ENCODE results near the gene SRSF3. TPM values are rescaled to one million over a fixed set of nuclear protein-coding genes. Genes with fewer than 3 reads are reported as not detected.
A peak's percentile ranks its signal among the peaks of the same experiment; 100 is the strongest.

The SRSF3 gene
- polyA plus RNA-seq, 4 donors, result 583 to 634 (median 599) TPM

- DNase-seq (ENCODE audit: low read depth in 4 of 4, low spot score in 3 of 4), result no peak
Measured at GRCh38 chr6:36618366-36619355, 24.5 kb downstream of the SRSF3 start.

GRCh38 chr6:36621371-36621855 lies 27.3 kb downstream of the SRSF3 start:
- DNase-seq (ENCODE audit: low read depth in 4 of 4, low spot score in 3 of 4), result no peak

GRCh38 chr6:36622901-36623546 lies 28.9 kb downstream of the SRSF3 start:
- DNase-seq (ENCODE audit: low read depth in 4 of 4, low spot score in 3 of 4), result no peak

- DNase-seq (ENCODE audit: low read depth in 4 of 4, low spot score in 3 of 4), result peak; percentile 72 to 78 (median 74)
Measured at GRCh38 chr6:36623547-36624459, 29.6 kb downstream of the SRSF3 start.

GRCh38 chr6:36624461-36625157 lies 30.4 kb downstream of the SRSF3 start:
- no peak for DNase-seq (ENCODE audit: low read depth in 4 of 4, low spot score in 3 of 4)

GRCh38 chr6:36625158-36625919 lies 31.2 kb downstream of the SRSF3 start:
- DNase-seq (ENCODE audit: low read depth in 4 of 4, low spot score in 3 of 4), result peak in 2 of 4 donors; percentile 55 to 60

- no peak for DNase-seq (ENCODE audit: low read depth in 4 of 4, low spot score in 3 of 4)
Measured at GRCh38 chr6:36626636-36627035, 32.5 kb downstream of the SRSF3 start.

GRCh38 chr6:36627141-36627540 lies 33.0 kb downstream of the SRSF3 start:
- DNase-seq (ENCODE audit: low read depth in 4 of 4, low spot score in 3 of 4), result no peak

- DNase-seq (ENCODE audit: low read depth in 4 of 4, low spot score in 3 of 4), result peak in 3 of 4 donors; percentile 62 to 66 (median 65)
Measured at GRCh38 chr6:36627801-36628246, 33.7 kb downstream of the SRSF3 start.

- no peak for DNase-seq (ENCODE audit: low read depth in 4 of 4, low spot score in 3 of 4)
Measured at GRCh38 chr6:36629784-36630183, 35.6 kb downstream of the SRSF3 start.

- DNase-seq (ENCODE audit: low read depth in 4 of 4, low spot score in 3 of 4), result no peak
Measured at GRCh38 chr6:36631326-36632011, 37.3 kb downstream of the SRSF3 start.

GRCh38 chr6:36633370-36633769 lies 39.2 kb downstream of the SRSF3 start:
- no peak for DNase-seq (ENCODE audit: low read depth in 4 of 4, low spot score in 3 of 4)

GRCh38 chr6:36633915-36634314 lies 39.8 kb downstream of the SRSF3 start:
- no peak for DNase-seq (ENCODE audit: low read depth in 4 of 4, low spot score in 3 of 4)

- DNase-seq (ENCODE audit: low read depth in 4 of 4, low spot score in 3 of 4), result no peak
Measured at GRCh38 chr6:36634317-36635108, 40.4 kb downstream of the SRSF3 start.

- DNase-seq (ENCODE audit: low read depth in 4 of 4, low spot score in 3 of 4), result no peak
Measured at GRCh38 chr6:36636283-36636682, 42.1 kb downstream of the SRSF3 start.

GRCh38 chr6:36636687-36637418 lies 42.7 kb downstream of the SRSF3 start:
- DNase-seq (ENCODE audit: low read depth in 4 of 4, low spot score in 3 of 4), result no peak

GRCh38 chr6:36638579-36638978 lies 44.4 kb downstream of the SRSF3 start:
- DNase-seq (ENCODE audit: low read depth in 4 of 4, low spot score in 3 of 4), result no peak

Data from right renal pelvis (tissue), 4 donors.